ENCODE results near the gene APOL2.
"Not testable (repeated sequence)": the region's sequence is repeated elsewhere in the genome, so short reads cannot be mapped to it uniquely, and the experiment has no call there.

APOL2 gene

DNA sequence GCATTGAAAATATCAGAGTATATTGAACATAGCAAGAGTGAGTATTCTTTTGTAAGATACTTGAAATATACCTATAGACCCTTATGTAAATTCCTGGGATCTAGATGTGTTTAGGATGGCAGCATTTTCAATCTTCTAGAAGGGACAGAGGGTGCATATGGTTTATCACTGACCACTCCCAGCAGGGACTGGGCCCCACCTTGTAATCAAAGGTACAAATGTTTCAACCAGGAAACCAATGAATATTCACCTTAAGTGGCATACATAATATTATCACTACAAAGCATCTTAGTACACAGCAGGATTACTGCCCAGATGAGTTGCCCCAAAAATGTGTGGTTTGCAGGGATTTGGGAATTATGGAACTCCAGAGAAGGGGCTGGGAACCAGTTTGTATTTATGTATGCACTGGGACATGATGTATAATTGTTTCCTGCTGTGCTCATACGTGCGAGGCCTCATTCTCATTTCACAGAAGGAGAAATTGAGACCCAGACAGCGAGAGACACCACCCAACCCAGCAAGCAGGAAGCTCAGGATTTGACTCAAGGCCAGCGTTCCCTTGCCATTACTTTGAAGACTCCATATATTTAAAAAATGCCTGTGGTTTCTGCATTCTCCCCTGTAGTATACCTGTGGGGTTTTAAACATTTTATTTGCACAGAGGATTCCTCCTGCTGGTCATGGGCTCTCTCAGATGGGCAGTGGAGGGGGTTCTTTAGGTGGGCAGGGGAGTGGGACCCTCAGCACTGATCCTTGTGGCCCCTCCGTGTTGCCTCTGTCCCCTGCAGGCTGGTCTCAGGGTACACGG lies 42.9 kb downstream of the APOL2 start:
- DNase-seq = no peak

DNA sequence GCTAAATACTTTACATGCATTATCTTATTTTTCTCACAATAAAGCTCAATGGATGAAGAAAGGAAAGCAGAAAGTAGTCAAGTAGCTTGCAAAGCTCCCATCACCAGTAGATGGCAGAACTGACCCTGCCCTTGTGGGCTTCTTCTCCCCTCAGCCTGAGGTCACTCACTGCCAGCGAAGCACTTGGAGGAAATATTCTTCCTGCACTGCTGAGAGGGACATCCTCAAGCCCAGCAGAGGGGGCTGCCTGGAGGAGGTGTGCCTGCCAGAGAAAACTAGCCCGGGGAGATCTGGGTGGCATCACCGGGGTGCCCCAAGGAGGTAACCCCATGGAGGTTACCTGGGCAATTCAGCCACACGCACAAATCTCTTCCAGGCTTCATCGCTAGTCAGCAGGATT lies 44.4 kb downstream of the APOL2 start:
- DNase-seq = no peak

DNA sequence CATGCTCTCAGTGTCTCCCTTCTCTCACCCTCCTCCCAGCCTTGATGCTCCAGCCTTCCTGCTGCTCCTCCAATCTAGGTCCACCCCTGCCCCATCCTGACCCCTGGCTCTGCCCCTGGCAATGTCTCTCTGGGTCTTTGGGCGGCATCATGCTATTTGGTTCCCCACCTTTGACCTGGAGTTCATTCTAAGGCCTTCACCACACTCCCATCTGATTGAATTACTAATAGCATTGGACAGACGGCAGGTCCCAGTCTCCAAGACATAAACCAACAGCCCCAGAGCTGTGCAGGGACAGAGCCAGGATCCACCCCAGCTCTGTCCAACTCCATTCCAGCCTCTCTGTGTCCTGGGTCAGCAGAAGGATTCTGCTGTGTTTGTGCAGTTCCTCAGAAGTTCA lies 44.9 kb downstream of the APOL2 start:
- no peak for DNase-seq

DNA sequence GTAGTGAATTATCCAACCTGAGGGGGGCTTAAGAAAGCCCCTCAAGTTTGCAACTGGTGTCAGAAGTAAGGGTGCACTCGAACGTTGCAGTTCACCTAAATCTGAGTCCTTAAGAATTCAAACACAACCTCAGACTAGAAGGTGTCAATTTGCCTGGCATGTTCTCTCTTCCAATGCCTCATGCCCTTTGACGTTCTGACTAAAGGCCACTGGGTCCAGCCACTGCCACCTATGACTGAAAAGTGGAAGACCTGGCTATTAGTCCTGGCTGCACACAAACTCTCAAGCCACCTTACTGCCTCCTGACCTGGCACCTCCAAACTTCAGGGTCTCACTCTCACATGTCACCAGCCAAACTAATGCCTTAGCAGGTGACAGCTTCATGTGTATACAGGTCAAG lies 45.8 kb downstream of the APOL2 start:
- DNase-seq = no peak

DNA sequence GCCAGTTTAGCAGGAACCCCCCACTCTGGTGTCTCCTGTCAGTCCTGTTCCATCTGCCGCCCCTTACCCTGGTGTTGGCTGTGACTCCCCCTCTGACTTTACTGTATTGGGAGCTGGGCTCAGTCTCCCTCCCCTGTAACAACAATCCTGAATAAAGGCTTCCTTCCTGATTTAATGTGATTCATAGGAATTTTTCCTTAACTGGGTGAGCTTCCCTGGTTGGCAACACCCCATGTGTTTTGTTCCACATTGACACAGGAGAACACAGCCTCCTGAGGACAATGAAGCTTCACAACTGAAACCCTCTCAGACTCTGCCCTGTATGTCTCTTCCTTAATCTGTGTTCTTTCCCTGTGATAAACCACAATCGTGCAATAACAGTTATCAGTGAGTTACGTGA lies 46.2 kb downstream of the APOL2 start:
- DNase-seq = no peak

DNA sequence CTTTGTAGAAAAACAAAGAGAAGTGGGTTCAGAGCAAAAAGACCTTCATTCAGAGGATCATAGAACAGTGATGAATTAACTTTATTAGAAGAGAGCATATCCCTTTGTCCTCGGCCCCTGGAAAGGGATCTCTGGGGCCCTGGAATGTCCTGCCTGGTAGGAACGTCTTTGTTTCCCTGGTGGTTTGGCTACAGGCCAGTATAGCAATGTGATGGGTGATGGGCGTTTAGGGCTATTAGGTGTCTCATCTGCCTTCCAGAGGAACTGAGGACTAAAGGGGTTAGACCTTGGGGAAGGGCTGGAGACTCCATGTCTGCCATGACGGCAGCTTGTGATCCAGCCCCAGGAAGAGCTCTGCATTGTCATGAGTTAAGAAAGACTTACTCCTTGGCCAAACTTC lies 46.8 kb downstream of the APOL2 start:
- no peak for DNase-seq

DNA sequence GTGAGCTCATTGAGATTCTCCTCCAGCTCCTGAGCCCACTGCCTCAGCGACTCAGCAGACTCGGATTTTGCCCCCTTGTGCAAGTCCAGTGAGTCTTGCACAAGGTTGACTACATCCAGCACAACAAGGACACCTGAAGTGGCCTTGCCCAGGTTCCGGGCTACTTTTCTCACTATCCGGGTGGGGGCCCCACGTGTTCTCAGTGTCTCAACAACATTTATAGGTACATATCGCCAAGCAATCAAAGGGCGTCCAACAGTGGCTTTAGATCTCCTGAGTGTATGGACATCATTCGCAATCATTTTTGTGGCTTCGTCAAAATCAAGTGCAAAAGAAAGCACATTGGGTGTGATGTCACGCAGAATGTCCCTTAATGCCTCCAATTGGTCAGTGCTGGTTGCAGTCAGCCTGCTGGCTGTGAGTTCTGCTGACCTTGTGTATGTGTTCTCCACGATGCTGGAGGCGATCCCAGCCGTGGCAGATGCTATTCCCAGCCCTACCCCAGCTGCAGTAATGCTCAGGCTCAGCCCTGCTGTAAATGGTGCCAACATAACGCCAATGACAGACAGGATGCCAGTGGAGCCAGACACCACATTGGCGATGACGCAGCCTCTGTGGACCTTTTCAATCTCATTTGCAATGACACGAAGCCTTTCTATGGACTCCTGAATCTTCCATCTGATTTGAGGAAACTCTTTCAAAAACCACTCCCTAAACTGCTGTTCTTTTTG lies 48.1 kb downstream of the APOL2 start:
- DNase-seq = no peak

DNA sequence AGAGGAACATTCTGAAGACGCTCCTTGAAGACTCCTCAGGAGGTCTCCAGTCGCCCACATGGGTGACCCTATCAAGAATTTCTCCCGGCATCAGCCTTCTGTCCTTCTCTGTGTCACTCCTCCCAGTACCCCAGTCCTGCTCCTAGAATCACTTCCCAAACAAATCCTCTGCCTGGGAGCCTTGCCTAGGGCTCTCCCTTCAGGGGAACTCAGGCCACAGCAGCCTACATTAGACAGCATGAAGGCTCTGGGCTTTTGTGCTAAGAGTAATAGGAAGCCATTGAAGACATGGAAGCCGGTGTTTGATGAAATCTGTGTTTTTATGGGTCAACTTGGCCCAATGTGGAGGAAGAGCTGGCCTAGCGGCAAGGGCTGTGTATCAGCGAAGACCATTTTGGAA lies 51.5 kb downstream of the APOL2 start:
- not testable (repeated sequence) for DNase-seq

DNA sequence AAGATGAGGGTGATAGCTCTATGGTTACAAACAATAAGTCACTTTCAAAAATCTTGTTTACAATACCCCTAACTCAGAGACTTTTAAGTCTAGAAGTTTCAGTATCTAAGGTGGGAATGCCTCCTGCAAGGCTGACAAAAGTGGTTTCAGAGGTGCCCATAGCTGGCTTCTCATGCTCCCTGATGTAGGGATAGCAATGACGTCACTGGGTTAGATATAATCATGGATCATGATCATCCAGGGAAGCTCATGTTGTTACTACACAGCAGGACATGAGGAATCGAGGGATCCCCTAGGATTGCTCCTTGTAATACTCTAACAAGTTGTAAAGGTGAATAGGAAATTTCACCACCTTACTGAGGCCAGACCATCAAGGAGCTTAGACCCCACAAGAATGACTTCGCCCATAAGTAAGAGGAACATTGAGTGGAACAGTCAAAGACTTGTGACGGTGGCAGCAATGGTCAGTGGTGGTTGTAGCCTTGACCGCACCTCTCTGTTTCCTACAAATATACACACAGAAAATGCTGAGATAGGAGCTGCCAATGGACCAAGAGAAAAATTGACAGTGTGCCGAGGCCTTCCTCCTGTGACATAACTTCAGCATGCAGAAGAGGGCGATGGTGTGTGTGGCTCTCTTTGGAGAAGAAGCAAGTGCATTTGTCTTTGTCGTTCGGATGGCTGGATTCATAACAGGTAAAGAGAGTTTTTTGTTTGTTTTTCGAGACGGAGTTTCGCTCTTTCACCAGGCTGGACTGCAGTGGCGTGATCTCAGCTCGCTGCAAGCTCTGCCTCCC lies 53.3 kb downstream of the APOL2 start:
- no peak for DNase-seq

DNA sequence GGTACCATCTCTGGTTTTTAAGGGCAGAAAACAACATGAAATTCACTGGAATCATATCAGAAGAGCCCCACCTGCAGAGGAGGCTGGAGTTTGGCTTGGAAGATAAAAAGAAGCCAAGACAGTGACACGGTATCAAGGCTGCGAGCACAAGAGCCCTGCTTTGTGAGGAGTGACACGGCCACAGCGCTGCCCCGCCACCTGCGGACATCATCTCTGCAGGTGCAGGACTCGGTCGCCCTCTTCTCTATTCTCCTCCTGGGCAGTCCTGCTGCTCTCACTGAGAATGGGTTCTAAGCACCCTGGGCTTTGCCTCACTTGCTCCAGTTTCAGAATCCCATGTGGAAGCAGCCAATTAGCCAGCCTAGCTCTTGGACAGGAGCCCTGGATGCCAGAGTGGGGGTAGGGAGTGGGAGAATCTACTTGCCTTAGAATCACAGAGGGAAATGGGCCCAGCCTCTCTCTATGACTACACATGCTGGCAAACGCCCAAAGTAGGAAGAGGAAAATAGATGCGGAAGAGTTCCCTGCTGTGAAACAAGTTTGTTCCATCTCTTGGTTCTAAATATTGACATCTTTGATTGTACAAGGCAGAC lies 54.8 kb downstream of the APOL2 start:
- no peak for DNase-seq

DNA sequence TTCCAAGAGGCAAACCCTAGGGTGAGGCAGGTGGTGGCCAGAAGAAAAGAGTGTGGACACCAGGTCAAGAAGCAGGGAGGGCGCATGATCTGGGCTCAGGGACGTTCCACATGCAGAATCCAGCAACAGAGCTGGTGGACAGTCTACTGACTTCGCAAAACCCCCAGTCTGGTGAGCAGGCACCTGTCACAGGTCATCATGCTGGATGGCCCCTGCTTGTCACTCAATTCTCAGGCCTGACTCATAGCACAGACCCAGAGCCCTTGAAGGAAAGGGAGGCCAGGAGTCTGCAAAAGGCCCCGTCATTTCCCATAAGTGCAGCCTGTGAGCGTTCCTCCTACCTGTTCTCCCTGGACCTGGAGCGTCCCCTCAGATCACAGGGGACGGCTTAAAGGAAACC lies 55.9 kb downstream of the APOL2 start:
- DNase-seq = no peak

DNA sequence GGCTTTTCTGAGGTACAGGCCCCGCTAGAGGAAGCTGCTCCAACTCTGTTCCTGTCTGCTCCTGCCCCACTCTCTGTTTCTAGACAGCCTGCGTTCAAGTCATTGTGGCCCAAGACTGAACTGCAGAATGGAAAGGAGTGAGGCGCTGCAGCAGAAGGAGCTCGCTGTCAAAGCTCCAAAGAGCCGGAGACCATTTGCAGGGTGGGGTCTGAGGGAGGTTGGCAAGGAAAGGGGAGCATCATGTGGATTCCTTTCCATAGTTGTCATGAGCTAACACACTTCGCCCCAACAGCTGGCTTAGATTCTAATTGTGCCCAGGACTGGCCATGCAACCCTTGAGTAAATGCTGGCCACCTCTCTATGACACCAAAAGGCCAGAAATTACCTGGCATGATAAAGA lies 56.5 kb downstream of the APOL2 start:
- DNase-seq = no peak

DNA sequence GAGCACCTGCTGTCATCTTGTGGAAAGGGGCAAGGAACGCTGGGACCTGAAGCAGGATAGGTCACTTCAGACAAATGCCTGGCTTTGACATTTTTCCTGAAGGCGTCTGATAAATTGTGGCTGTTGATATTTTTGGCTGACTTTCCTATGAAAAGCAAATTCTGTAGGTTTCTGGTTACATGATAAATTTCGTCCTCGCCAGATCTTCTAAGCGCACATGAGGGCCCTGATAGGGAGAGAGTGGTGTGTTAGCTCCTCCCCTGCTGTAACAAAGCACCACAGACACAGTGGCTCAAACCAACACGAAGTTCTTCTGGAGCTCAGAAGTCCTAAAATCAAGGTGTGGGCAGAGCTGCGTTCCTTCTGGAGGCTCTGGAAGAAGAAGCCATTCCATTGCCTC lies 57.3 kb downstream of the APOL2 start:
- DNase-seq = no peak

DNA sequence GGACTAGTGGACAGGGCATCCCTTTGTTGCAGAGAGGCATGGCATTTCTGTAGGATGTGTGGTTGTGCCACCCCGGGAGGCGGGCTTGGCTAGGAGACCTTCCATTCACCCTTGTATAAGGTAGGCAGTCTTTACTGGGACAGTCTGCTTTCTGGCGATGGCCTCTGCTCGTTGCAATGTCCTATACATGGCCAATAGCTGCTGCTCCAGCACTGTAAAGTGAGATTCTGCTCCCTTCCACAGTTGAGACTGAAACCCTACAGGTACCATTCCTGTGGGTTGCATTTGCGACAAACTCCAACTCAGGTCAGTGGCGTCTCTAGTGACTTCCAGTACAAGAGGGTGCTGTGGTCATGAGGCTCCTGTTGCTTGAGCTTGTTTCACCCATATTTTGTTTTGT lies 58.4 kb downstream of the APOL2 start:
- DNase-seq = no peak

DNA sequence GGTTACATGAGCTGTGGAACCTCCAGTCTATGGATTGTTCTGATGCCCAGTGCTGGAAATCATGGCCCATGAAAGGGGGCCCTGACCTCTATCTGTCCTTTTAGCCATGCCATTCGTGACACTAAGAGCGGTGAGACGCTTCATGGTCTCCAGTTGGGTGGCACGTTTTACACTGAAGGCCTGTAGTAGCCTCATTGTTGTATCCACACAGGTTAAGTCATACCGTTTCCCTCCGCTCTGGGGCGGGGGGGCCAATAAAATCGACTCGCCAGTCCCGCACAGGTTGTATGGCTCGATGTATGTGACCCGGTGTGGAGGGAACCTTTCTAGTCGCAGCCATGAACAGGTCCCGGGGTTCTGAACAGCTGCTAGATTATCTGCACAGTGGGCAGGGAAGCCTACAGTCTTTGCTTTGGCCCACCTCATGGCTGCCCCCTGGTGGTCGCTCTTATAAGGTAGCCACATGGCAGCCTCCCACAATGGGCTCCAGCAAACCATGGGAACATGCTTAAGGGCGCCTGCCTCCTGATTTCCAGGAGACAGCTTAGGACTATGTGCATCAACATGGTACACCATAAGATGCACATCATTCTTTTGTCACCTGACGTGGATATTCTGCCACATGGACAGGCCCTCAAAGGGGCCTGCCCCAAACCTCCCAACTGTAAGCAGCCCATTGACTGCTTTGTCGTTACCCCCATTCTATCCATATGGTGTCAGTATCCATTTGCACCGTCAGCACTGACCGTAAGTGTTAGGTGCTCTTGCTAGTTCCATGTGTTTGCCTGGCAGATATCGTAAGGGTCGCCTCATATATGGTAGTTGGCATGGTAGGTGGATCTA lies 59.1 kb downstream of the APOL2 start:
- DNase-seq = no peak

DNA sequence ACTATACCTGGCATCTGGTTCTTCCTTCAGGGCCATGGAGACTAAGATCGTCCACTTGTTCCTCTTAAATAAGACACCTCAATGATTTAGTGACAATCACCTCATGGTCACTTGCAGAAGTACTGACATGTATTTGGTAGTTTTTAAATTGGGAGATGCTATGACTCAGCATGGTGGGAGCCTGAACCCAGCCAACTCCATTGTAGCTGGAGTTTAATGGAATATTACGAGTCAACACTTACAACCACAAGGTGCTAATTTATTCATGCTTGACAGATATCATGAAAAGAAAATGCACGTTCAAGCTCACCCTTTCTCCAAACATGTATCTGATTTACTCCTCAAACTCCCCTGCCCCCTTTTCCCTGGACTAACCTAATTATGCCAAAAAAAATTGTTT lies 62.2 kb downstream of the APOL2 start:
- DNase-seq = no peak
